Transverse colon (tissue), 4 donors: ENCODE results near the gene CARS2.
"Not testable (repeated sequence)": the region's sequence is repeated elsewhere in the genome, so short reads cannot be mapped to it uniquely, and the experiment has no call there.

Source experiments
- POLR2A ChIP-seq: fragments of 450-650 bp; IDR thresholded peaks from one replicate; pipeline ENCODE4 v1.6.1; 2016; ENCODE audit warnings: antibody characterized with exemption, mild to moderate bottlenecking, moderate library complexity
- POLR2AphosphoS5 ChIP-seq, 3 donors: sonication (generic); formaldehyde crosslinking; IDR thresholded peaks; one replicate each; pipeline ENCODE4 v1.6.1; 2016; ENCODE audit warnings: antibody characterized with exemption in 3 of 3
- TF ChIP-seq, protein P1 (sequence below), 5 experiments: fragments of 200-600 bp in 3 of 5; fragments of 450-650 bp in 2 of 5; sonication (generic) in 3 of 5; IDR thresholded peaks; 1 replicate in 2 of 5; 2 replicates in 3 of 5; pipeline ENCODE4 v1.5.1; 2016 to 2017; ENCODE audit warnings: antibody characterized with exemption in 5 of 5, inconsistent platforms in 3 of 5, mild to moderate bottlenecking in 2 of 5, moderate library complexity in 1 of 5

DNA sequence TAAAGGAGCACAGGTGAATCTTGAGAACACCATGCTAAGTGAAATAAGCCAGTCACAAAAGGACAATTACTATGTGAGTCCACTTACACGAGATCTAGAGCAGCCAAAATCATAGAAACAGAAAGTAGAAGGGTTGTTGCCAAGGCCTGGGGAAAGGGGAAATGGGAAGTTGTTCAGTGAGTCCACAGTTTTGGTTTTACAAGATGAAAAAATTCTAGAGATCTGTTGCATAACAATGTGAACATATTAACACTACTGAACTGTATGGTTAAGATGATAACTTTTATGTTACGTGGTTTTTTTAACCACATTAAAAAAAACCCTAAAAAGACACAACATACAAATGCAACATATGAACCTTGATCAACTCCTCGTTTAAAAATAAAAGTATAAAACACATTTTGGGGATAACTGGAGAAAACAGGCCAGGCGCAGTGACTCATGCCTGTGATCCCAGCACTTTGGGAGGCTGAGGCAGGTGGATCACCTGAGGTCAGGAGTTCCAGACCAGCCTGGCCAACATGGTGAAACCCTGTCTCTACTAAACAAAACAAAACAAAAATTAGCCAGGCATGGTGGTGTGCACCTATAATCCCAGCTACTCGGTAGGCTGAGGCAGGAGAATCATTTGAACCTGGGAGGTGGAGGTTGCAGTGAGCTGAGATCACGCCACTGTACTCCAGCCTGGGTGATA, 47.6 kb downstream of the CARS2 start:
- TF ChIP-seq POLR2A; POLR2AphosphoS5 (IDR thresholded peaks at IDR 0.05): not testable (repeated sequence)
- TF ChIP-seq, protein P1, sequence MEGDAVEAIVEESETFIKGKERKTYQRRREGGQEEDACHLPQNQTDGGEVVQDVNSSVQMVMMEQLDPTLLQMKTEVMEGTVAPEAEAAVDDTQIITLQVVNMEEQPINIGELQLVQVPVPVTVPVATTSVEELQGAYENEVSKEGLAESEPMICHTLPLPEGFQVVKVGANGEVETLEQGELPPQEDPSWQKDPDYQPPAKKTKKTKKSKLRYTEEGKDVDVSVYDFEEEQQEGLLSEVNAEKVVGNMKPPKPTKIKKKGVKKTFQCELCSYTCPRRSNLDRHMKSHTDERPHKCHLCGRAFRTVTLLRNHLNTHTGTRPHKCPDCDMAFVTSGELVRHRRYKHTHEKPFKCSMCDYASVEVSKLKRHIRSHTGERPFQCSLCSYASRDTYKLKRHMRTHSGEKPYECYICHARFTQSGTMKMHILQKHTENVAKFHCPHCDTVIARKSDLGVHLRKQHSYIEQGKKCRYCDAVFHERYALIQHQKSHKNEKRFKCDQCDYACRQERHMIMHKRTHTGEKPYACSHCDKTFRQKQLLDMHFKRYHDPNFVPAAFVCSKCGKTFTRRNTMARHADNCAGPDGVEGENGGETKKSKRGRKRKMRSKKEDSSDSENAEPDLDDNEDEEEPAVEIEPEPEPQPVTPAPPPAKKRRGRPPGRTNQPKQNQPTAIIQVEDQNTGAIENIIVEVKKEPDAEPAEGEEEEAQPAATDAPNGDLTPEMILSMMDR (IDR thresholded peaks at IDR 0.05): not testable (repeated sequence)
